Thyroid gland (tissue), 4 donors: ENCODE measurements around the gene NUDT3. TPM values are rescaled to one million over a fixed set of nuclear protein-coding genes. Genes with fewer than 3 reads are reported as not detected.
"Not testable (repeated sequence)": the region's sequence is repeated elsewhere in the genome, so short reads cannot be mapped to it uniquely, and the experiment has no call there.

Source experiments
- DNase-seq, 2 donors: peaks; one replicate each; pipeline ENCODE4 v3.0.0-alpha.2; 2019
- H3K27ac ChIP-seq, 3 donors: fragments of 200-600 bp; sonication (generic); 1 replicate in 2 of 3; 2 replicates in 1 of 3; pipeline ENCODE4 v1.5.1; 2016 to 2019; ENCODE audit warnings: mild to moderate bottlenecking in 1 of 3, moderate library complexity in 1 of 3
- H3K27me3 ChIP-seq: fragments of 200-600 bp; sonication (generic); one replicate; pipeline ENCODE4 v1.5.1; 2019
- H3K36me3 ChIP-seq, 2 donors: fragments of 200-600 bp; sonication (generic); one replicate each; pipeline ENCODE4 v1.5.1; 2016 to 2019
- H3K4me1 ChIP-seq, 2 donors: fragments of 200-600 bp; sonication (generic); one replicate each; pipeline ENCODE4 v1.5.1; 2017 to 2019
- H3K4me3 ChIP-seq, 3 donors: fragments of 200-600 bp; sonication (generic); replicated peaks in 1 of 3; 1 replicate in 2 of 3; 2 replicates in 1 of 3; pipeline ENCODE4 v1.5.1; 2016; ENCODE audit warnings: mild to moderate bottlenecking in 1 of 3
- H3K9me3 ChIP-seq: fragments of 200-600 bp; sonication (generic); one replicate; pipeline ENCODE4 v1.5.1; 2017
- POLR2A ChIP-seq, 2 donors: fragments of 450-650 bp; IDR thresholded peaks; one replicate each; pipeline ENCODE4 v1.6.1; 2017; ENCODE audit warnings: antibody characterized with exemption in 2 of 2, mild to moderate bottlenecking in 2 of 2, moderate library complexity in 1 of 2
- WGBS, 2 donors: methylation state at CpG; one replicate each; pipeline ENCODE4 v1.1.5; 2017; 5-methylcytosine and 5-hydroxymethylcytosine counted together
- intact Hi-C: fragments of 100-400 bp; cut with DNase I; formaldehyde crosslinking; loops from one replicate; pipeline ENCODE4 v1.15.1; 2023
- total RNA-seq, 4 donors: library from RNA; depleted of rRNA; stranded (reverse); fragments of >200 nt; gene quantifications; one replicate each; pipeline ENCODE4 v1.2.3, GENCODE V29; 2016
- TF ChIP-seq, protein P1 (sequence below), 6 experiments: fragments of 200-600 bp in 3 of 6; fragments of 450-650 bp in 3 of 6; sonication (generic) in 3 of 6; IDR thresholded peaks; one replicate each; pipeline ENCODE4 v1.5.1; 2016 to 2019; ENCODE audit warnings: antibody characterized with exemption in 6 of 6, mild to moderate bottlenecking in 2 of 6, inconsistent platforms in 1 of 6, moderate library complexity in 1 of 6

Gene NUDT3
- total RNA-seq, 4 donors from 2014 or later = 68.1 to 98.9 (median 75.5) TPM

DNA sequence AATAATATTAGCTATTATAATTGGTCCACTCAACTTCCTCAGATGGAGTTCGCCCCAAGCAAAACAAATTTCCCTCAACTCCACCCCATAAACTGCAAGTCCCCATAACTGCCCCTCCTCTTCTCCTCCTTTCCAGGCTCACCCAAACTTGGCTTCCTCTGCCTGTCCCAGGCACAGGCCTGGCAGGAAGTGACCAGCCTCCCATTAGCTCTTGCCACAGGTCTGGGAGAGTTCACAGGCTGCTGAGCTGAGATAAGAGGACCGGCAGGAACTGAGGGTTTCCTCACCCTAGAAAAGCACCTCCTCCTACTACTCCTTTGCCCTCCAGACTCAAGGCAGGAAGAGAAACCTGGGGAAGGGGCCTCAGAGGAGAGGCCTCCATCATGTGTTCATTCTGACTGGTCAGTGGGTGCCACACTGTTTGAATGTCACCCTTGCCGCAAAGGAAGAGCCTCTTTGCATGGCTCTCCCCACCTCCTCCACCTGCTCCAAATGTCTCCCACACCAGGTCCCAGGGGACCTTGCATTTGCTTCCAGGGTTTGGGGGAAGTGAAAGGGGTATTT lies 119.1 kb downstream of the NUDT3 start:
- 59 to 70% methylated on average over 3 of the region's 3 CpGs for WGBS, 2 donors

DNA sequence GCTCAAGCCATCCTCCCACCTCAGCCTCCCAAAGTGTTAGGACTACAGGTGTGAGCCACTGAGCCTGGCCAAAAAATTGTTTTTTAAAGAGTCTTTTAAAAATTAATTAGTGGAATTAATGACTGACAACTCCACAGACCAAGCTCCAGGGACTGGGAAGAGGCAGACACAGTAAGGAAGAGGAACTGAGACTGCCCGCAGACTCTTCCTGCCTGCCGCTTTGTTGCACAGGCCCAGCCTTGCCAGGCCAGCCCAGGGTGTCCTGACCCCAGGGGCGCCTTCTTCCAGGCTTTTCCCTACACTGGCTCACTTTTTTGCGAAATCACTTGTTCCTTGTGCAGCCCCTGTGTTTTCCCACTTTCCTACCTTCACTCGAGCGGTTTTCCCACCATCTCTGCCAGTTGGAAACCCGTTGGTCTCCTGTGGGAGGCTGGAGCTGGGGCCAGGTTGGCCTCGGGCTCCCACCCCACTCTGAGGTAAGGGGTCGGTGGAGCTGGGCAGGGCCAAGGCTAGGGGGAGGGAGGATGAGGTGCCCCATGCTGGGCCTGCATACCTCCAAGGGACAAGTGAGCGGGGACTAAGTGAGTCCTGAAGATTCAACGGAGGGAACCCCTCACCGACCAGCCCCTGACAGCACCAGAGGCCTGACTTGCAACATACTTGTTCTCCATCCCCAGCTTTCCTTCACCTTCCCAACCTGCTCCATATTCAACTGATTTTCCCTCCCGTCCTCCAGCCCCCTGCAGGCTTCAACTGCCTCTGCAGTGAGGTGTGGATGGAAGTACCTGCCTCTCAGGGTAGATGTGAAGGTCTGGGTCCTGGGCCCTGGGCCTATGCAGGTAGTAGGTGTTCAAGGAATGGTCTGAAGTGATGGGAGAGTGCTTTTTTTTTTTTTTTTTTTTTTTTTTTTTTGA lies 120.2 kb downstream of the NUDT3 start:
- Histone ChIP-seq H3K27ac (no peak overlapping the region), H3K4me1 (no peaks in the 10 kb centered on the region), H3K36me3 (no peaks in the 10 kb centered on the region), H3K9me3 (no peaks in the 10 kb centered on the region), H3K4me3 (no peak overlapping the region), H3K27me3 (no peaks in the 10 kb centered on the region)
- DNase-seq = no peak
- TF ChIP-seq POLR2A (IDR thresholded peaks at IDR 0.05) = no peak
- TF ChIP-seq, protein P1, sequence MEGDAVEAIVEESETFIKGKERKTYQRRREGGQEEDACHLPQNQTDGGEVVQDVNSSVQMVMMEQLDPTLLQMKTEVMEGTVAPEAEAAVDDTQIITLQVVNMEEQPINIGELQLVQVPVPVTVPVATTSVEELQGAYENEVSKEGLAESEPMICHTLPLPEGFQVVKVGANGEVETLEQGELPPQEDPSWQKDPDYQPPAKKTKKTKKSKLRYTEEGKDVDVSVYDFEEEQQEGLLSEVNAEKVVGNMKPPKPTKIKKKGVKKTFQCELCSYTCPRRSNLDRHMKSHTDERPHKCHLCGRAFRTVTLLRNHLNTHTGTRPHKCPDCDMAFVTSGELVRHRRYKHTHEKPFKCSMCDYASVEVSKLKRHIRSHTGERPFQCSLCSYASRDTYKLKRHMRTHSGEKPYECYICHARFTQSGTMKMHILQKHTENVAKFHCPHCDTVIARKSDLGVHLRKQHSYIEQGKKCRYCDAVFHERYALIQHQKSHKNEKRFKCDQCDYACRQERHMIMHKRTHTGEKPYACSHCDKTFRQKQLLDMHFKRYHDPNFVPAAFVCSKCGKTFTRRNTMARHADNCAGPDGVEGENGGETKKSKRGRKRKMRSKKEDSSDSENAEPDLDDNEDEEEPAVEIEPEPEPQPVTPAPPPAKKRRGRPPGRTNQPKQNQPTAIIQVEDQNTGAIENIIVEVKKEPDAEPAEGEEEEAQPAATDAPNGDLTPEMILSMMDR (IDR thresholded peaks at IDR 0.05) = no peak
- 82 to 85% methylated on average over 13 of the region's 13 CpGs for WGBS, 2 donors
- intact Hi-C loops = no loop called here

More for the DNA sequence above, 119.1 kb downstream of the NUDT3 start:
- peak overlapping the region in 1 of 3 donors; percentile 2 for H3K27ac ChIP-seq
- no peaks in the 10 kb centered on the region for H3K4me1 ChIP-seq
- DNase-seq = peak in 1 of 2 donors; percentile 7
- H3K9me3 ChIP-seq = no peaks in the 10 kb centered on the region
- TF ChIP-seq POLR2A (IDR thresholded peaks at IDR 0.05) = no peak
- TF ChIP-seq, protein P1 (IDR thresholded peaks at IDR 0.05) = no peak
- no peak overlapping the region for H3K4me3 ChIP-seq
- intact Hi-C loops = no loop called here
- no peaks in the 10 kb centered on the region for H3K36me3 ChIP-seq
- no peaks in the 10 kb centered on the region for H3K27me3 ChIP-seq

DNA sequence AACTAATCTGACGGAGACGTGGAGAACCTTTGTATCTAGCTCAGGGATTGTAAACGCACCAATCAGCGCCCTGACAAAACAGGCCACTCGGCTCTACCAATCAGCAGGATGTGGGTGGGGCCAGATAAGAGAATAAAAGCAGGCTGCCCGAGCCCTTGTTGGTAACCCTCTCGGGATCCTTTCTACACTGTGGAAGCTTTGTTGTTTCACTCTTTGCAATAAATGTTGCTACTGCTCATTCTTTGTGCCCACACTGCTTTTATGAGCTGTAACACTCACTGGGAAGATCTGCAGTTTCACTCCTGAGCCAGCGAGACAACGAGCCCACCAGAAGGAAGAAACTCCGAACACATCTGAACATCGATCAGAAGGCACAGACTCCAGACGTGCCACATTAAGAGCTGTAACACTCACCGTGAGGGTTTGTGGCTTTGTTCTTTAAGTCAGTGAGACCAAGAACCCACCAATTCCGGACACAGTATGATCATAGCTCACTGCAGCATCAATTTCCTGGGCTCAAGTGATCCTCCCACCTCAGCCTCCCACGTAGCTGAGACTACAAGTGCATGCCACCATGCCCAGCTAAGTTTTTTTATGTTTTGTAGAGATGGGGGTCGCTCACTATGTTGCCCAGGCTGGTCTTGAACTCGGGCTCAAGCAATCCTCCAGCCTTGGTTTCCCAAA lies 122.7 kb downstream of the NUDT3 start:
- intact Hi-C loops, H3K4me1 ChIP-seq, H3K27me3 ChIP-seq, H3K9me3 ChIP-seq, H3K27ac ChIP-seq, DNase-seq, H3K4me3 ChIP-seq, H3K36me3 ChIP-seq: not testable (repeated sequence)
- 87 to 89% methylated on average over 17 of the region's 17 CpGs for whole genome bisulfite sequencing, 2 donors

DNA sequence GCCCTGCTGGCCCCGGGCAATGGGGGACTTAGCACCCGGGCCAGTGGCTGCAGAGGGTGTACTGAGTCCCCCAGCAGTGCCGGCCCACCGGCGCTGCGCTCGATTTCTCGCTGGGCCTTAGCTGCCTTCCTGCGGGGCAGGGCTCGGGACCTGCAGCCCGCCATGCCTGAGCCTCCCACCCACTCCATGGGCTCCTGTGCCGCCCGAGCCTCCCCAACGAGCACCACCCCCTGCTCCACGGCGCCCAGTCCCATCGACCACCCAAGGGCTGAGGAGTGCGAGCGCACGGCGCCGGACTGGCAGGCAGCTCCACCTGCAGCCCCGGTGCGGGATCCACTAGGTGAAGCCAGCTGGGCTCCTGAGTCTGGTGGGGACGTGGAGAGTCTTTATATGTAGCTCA lies 123.3 kb downstream of the NUDT3 start:
- H3K27me3 ChIP-seq, H3K4me3 ChIP-seq, intact Hi-C loops, H3K36me3 ChIP-seq, H3K9me3 ChIP-seq, H3K4me1 ChIP-seq, DNase-seq, H3K27ac ChIP-seq: not testable (repeated sequence)
- WGBS, 2 donors = 96 to 100% methylated on average over 8 to 12 of the region's 25 CpGs

DNA sequence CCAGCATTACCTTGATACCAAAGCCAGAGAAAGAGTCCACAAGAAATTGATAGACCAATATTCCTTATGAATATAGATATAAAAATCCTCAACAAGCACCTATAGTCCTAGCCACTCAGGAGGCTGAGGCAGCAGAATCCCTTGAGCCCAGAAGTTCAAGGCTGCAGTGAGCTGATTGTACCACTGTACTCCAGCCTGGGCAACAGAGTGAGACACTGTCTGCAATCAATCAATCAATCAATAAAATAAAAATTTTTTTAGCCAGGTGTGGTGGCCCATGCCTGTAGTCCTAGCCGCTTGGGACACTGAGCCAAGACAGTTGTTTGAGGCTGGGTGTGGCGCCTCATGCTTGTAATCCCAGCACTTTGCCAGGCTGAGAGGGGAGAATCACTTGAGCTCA lies 124.7 kb downstream of the NUDT3 start:
- H3K4me1 ChIP-seq = no peaks in the 10 kb centered on the region
- TF ChIP-seq, protein P1 (IDR thresholded peaks at IDR 0.05) = no peak
- no peak for TF ChIP-seq POLR2A (IDR thresholded peaks at IDR 0.05)
- no peak overlapping the region for H3K27ac ChIP-seq
- H3K36me3 ChIP-seq = no peaks in the 10 kb centered on the region
- intact Hi-C loops = no loop called here
- H3K27me3 ChIP-seq = no peaks in the 10 kb centered on the region
- DNase-seq = no peak
- no peaks in the 10 kb centered on the region for H3K9me3 ChIP-seq
- no peak overlapping the region for H3K4me3 ChIP-seq
- 88 to 100% methylated on average over 2 of the region's 2 CpGs for WGBS, 2 donors

DNA sequence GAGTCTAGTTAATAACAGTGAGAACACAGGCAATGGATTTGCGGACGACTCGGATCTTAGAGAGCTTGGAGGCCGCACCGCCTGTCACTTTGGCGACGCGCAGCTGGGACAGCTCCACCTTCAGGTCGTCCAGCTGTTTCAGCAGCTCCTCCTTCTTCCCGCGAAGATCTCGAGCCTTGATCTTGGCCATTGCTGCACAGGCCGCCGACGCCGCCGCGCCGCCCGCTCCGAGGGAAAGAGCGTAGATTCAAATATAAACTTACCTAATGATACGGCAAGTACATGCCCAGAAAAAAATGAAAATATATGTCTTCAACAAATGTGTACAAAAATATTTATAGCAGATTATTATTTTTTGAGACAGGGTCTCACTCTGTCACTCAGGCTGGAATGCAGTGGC lies 129.0 kb downstream of the NUDT3 start:
- H3K4me3 ChIP-seq, DNase-seq, H3K4me1 ChIP-seq, H3K27ac ChIP-seq, intact Hi-C loops, H3K9me3 ChIP-seq, H3K36me3 ChIP-seq, H3K27me3 ChIP-seq: not testable (repeated sequence)
- 78 to 79% methylated on average over 23 of the region's 23 CpGs for WGBS, 2 donors
